D721Med (cell line): ENCODE data around the gene C2orf49.

Source experiments
- DNase-seq: peaks from one replicate; pipeline ENCODE4 v3.0.0; 2011; ENCODE audit warnings: low spot score; ENCODE audit not compliant: insufficient read length
- FAIRE-seq: peaks from 2 replicates; lab custom pipeline; 2011; peaks lifted over from hg19 to GRCh38; lab: Jason Lieb, UNC
- TF ChIP-seq, protein P1 (sequence below): IDR thresholded peaks from 2 replicates; pipeline ENCODE4 v1.5.1; 2012; ENCODE audit warnings: mild to moderate bottlenecking, control low read depth; ENCODE audit not compliant: insufficient read depth; ENCODE audit errors: missing control alignments

The C2orf49 gene

GRCh38 chr2:105327690-105328089 lies 9.7 kb upstream of the C2orf49 start:
- TF ChIP-seq, protein P1, sequence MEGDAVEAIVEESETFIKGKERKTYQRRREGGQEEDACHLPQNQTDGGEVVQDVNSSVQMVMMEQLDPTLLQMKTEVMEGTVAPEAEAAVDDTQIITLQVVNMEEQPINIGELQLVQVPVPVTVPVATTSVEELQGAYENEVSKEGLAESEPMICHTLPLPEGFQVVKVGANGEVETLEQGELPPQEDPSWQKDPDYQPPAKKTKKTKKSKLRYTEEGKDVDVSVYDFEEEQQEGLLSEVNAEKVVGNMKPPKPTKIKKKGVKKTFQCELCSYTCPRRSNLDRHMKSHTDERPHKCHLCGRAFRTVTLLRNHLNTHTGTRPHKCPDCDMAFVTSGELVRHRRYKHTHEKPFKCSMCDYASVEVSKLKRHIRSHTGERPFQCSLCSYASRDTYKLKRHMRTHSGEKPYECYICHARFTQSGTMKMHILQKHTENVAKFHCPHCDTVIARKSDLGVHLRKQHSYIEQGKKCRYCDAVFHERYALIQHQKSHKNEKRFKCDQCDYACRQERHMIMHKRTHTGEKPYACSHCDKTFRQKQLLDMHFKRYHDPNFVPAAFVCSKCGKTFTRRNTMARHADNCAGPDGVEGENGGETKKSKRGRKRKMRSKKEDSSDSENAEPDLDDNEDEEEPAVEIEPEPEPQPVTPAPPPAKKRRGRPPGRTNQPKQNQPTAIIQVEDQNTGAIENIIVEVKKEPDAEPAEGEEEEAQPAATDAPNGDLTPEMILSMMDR, result no peak
- DNase-seq (no peak), FAIRE-seq (no peak)

DNA sequence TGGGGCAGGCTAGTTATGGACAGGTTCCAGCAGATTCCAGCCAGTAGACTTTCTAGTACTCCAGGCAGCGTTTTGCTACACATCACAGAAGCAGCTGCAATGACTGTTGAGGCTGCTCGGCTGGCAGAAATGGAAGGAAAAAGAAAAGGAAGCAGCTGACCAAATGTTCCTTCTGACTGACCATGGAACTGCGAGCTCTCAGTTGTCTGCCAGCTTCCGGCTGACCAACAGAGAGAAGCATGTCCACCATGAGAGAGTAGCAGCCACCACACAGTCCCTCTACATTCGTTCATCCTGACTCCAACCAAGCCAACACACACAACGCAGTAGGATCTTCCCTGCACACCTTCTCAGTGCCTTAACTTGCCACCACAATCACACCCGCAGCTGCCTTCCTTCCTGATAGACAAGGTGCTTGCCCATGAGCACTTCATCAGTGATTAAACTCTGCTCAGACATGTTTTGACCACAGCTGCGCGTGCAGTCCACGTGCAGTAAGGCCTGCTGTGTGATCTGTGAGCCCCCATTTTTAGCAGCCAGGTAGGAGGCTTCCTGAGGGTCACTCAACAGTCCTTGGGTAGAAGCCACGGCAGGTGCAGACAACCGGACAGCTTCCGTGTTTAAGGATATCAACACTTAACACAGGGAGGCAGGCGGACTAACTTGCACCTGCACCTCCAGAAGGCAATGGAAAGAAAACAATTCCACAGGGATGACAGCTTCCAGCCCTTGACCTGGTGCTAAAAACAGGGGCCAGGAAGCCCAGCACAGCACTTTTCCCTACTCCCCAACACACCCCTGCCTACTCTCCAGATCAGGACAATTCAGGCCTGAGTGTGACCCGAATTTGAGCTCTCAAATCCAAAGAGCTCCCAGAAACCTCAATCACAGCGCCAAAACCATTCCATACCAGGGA lies 8.8 kb upstream of the C2orf49 start:
- DNase-seq (no peak), FAIRE-seq (no peak)

GRCh38 chr2:105329197-105329554 lies 8.2 kb upstream of the C2orf49 start:
- DNase-seq (no peak), FAIRE-seq (no peak)
- TF ChIP-seq, protein P1, result no peak

More for the DNA sequence above, 8.8 kb upstream of the C2orf49 start:
- TF ChIP-seq, protein P1, result no peak

DNA sequence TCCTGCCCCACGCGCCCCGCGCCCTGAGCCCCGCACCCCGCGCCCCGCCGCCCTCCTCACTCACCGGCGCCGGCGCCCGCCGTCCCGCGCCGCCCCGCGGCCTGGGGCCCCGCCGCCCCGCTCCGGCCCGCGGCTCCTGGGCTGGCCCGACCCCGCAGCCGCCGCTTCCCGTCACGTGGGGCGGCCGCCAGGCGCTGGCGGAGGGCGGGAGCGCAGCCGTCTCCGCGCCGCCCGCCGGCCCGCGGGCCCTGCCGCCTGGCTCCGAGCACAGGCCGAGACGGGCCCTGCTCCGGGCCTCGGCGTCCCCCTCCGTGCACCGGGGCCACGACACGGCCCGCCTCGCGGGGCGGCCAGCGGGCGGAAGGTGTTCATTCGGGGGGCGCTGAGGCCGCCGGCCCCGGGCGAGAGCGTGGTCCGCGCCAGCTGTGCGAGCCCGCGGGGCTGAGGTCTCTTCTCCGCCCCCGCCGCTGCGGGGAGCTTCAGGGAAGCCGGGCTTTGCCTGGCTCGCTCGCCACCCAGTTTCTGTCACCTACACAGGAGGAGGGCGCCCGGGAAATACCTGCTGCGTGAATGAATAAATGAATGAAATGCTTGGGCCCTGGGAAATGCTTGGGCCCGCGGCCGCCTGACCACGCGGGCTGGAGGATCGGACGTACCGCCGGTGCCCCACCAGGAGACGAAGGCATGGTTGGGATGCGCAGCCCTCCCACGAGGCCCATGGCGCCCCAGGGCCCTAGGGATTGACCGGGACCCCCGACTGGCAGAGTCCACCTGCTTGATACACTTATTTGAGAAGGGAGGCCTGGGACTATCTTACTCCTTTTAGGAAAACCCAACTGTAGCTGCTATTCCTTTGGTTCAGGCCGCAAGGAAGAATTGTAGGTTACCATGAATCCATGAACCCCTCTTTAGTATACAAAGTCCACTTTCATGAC lies 7.5 kb upstream of the C2orf49 start, which contains the start of gene TGFBRAP1:
TGFBRAP1 (minus strand) TSS at position 175 of the 935 bp plus-strand sequence. CDS start 21,434 bp downstream, outside the sequence.
- FAIRE-seq (no peak), DNase-seq (peak; percentile 26)
- TF ChIP-seq, protein P1, result no peak

GRCh38 chr2:105330681-105331375 lies 6.5 kb upstream of the C2orf49 start:
- DNase-seq, result no peak
- TF ChIP-seq, protein P1, result no peak
- no peak for FAIRE-seq

GRCh38 chr2:105334211-105334610 lies 3.1 kb upstream of the C2orf49 start:
- FAIRE-seq (no peak), DNase-seq (no peak)
- TF ChIP-seq, protein P1, result no peak
